ENCODE measurements around the gene EVI2B.

Gene EVI2B

GRCh38 chr17:31294820-31295488 is 18.9 kb downstream of the EVI2B start:
- no peak for TF ChIP-seq CTCF (IDR thresholded peaks at IDR 0.05; ENCODE audit: insufficient read depth, low read length)
- no peak for TF ChIP-seq GABPA (IDR thresholded peaks at IDR 0.05; ENCODE audit: low read depth)
- TF ChIP-seq SPI1 (IDR thresholded peaks at IDR 0.05; ENCODE audit: borderline replicate concordance, low read depth): no peak
- no peak for TF ChIP-seq POLR2AphosphoS5 (IDR thresholded peaks at IDR 0.05; ENCODE audit: low read depth)
- no peak for TF ChIP-seq REST (IDR thresholded peaks at IDR 0.05; ENCODE audit: insufficient replicate concordance, low read depth)
- DNase-seq (ENCODE audit: low read depth in 1 of 2, low spot score in 1 of 2): no peak
- H3K27me3 ChIP-seq (ENCODE audit: insufficient read depth, poor library complexity, severe bottlenecking): no peaks in the 10 kb centered on the region
- H3K4me3 ChIP-seq (replicated peaks; ENCODE audit: insufficient read depth, low read length): no peak overlapping the region
- peak overlapping the region; percentile 7; the same call in 1 of the 2 replicates for H3K27ac ChIP-seq (replicated peaks)

- no peak for TF ChIP-seq SPI1 (IDR thresholded peaks at IDR 0.05; ENCODE audit: borderline replicate concordance, low read depth)
- TF ChIP-seq CTCF (IDR thresholded peaks at IDR 0.05; ENCODE audit: insufficient read depth, low read length): no peak
- no peak for TF ChIP-seq POLR2AphosphoS5 (IDR thresholded peaks at IDR 0.05; ENCODE audit: low read depth)
- no peak for TF ChIP-seq GABPA (IDR thresholded peaks at IDR 0.05; ENCODE audit: low read depth)
- no peak for TF ChIP-seq REST (IDR thresholded peaks at IDR 0.05; ENCODE audit: insufficient replicate concordance, low read depth)
- Histone ChIP-seq H3K27ac (replicated peaks) (no peak overlapping the region), H3K27me3 (ENCODE audit: insufficient read depth, poor library complexity, severe bottlenecking) (no peaks in the 10 kb centered on the region), H3K4me3 (replicated peaks; ENCODE audit: insufficient read depth, low read length) (no peak overlapping the region)
- no peak for DNase-seq (ENCODE audit: low read depth in 1 of 2, low spot score in 1 of 2)
Measured at GRCh38 chr17:31294231-31294630, 19.6 kb downstream of the EVI2B start.

- TF ChIP-seq GABPA (IDR thresholded peaks at IDR 0.05; ENCODE audit: low read depth) (no peak), CTCF (IDR thresholded peaks at IDR 0.05; ENCODE audit: insufficient read depth, low read length) (no peak), SPI1 (IDR thresholded peaks at IDR 0.05; ENCODE audit: borderline replicate concordance, low read depth) (no peak), REST (IDR thresholded peaks at IDR 0.05; ENCODE audit: insufficient replicate concordance, low read depth) (no peak), POLR2AphosphoS5 (IDR thresholded peaks at IDR 0.05; ENCODE audit: low read depth) (no peak)
- no peak overlapping the region for H3K27ac ChIP-seq (replicated peaks)
- no peak for DNase-seq (ENCODE audit: low read depth in 1 of 2, low spot score in 1 of 2)
Measured at GRCh38 chr17:31293581-31293980, 20.3 kb downstream of the EVI2B start.

More at GRCh38 chr17:31293581-31293980, 20.3 kb downstream of the EVI2B start:
- Histone ChIP-seq H3K27me3 (ENCODE audit: insufficient read depth, poor library complexity, severe bottlenecking) (no peaks in the 10 kb centered on the region), H3K4me3 (replicated peaks; ENCODE audit: insufficient read depth, low read length) (no peak overlapping the region)

All from HL-60 (cell line).